ENCODE data around the gene HEPH.

GRCh38 chrX:66126662-66127061, 37.4 kb upstream of the HEPH start:
- TF ChIP-seq CTCF (IDR thresholded peaks at IDR 0.05; ENCODE audit: insufficient read depth, low read depth, low read length) (no peak), EZH2 (IDR thresholded peaks at IDR 0.05; ENCODE audit: insufficient read depth, low read length) (no peak)

All from astrocyte (in vitro differentiated cells and primary cell).